Small intestine (tissue), 7 donors: ENCODE measurements around the gene SORCS2. TPM values are rescaled to one million over a fixed set of nuclear protein-coding genes. Genes with fewer than 3 reads are reported as not detected.

Experiments
- DNase-seq, 2 donors: peaks; one replicate each; pipeline versions ENCODE4 v3.0.0 to v3.0.0-alpha.2; 2013
- FAIRE-seq: peaks from 2 replicates; lab custom pipeline; 2012; peaks lifted over from hg19 to GRCh38; lab: Jason Lieb, UNC
- H3K27ac ChIP-seq, 3 donors: one replicate each; pipeline ENCODE4 v1.5.1; 2013; ENCODE audit warnings: low read length in 2 of 3, mild to moderate bottlenecking in 2 of 3, control low read depth in 1 of 3, inconsistent platforms in 1 of 3, low read depth in 1 of 3, moderate library complexity in 1 of 3
- H3K27me3 ChIP-seq, 3 donors: one replicate each; pipeline ENCODE4 v1.6.1; 2013; ENCODE audit warnings: low read length in 3 of 3, inconsistent platforms in 1 of 3; ENCODE audit not compliant: control insufficient read depth in 3 of 3, insufficient read depth in 3 of 3
- H3K36me3 ChIP-seq, 3 donors: one replicate each; pipeline ENCODE4 v1.6.1; 2013; ENCODE audit warnings: low read length in 3 of 3, inconsistent platforms in 1 of 3, low read depth in 1 of 3, mild to moderate bottlenecking in 1 of 3, moderate library complexity in 1 of 3; ENCODE audit not compliant: control insufficient read depth in 3 of 3, insufficient read depth in 2 of 3
- H3K4me1 ChIP-seq, 3 donors: one replicate each; pipeline ENCODE4 v1.6.1; 2013; ENCODE audit warnings: low read length in 2 of 3, inconsistent platforms in 1 of 3, low read depth in 1 of 3, mild to moderate bottlenecking in 1 of 3, moderate library complexity in 1 of 3; ENCODE audit not compliant: control insufficient read depth in 3 of 3, insufficient read depth in 2 of 3
- H3K4me3 ChIP-seq, 3 donors: one replicate each; pipeline ENCODE4 v1.5.1; 2013; ENCODE audit warnings: low read length in 3 of 3, control low read depth in 1 of 3, inconsistent platforms in 1 of 3, low read depth in 1 of 3, mild to moderate bottlenecking in 1 of 3, moderate library complexity in 1 of 3
- H3K9me3 ChIP-seq, 2 donors: one replicate each; pipeline ENCODE4 v1.6.1; 2013; ENCODE audit warnings: low read depth in 1 of 2, low read length in 1 of 2; ENCODE audit not compliant: control insufficient read depth in 2 of 2, insufficient read depth in 1 of 2
- WGBS, 3 donors: extraction: QIAGEN DNeasy Blood & Tissue Kit; methylation state at CpG; one replicate each; pipeline ENCODE4 v1.1.7; 2013; 5-methylcytosine and 5-hydroxymethylcytosine counted together
- polyA plus RNA-seq, 4 donors: library from polyadenylated mRNA; stranded (reverse) in 3 of 4; unstranded in 1 of 4; fragments of 200-250 nt in 3 of 4; fragments of 120-200 nt in 1 of 4; gene quantifications; one replicate each; pipeline versions ENCODE4 v1.2.1 to v1.2.3, GENCODE V29; 2013
- donor health status: healthy with polysubstance abuse.
- donor health status: control.
- donor health status: control.
- donor health status: Bipolar disorder and iron deficiency.
- donor health status: healthy.

The SORCS2 gene
- polyA plus RNA-seq, 4 donors = 0.63 to 3.3 (median 2.2) TPM; not detected in 1

GRCh38 chr4:7709431-7709830 is 517.1 kb downstream of the SORCS2 start:
- Histone ChIP-seq H3K4me1 (no peaks in the 10 kb centered on the region), H3K27ac (no peak overlapping the region), H3K4me3 (no peak overlapping the region), H3K27me3 (no peaks in the 10 kb centered on the region), H3K36me3 (peaks cover 0 to 5% (median 0%) of the 10 kb centered on the region in 3 donors), H3K9me3 (peaks cover 0 to 6% of the 10 kb centered on the region in 2 donors)
- DNase-seq (no peak), FAIRE-seq (no peak)
- WGBS, 3 donors = 82 to 89% (median 85%) methylated on average over 6 of the region's 6 CpGs

- no peak for DNase-seq
- H3K27ac ChIP-seq = no peak overlapping the region
- peaks cover 0 to 5% (median 0%) of the 10 kb centered on the region in 3 donors for H3K36me3 ChIP-seq
- H3K9me3 ChIP-seq = peaks cover 0 to 6% of the 10 kb centered on the region in 2 donors
- FAIRE-seq = no peak
- no peaks in the 10 kb centered on the region for H3K4me1 ChIP-seq
- H3K27me3 ChIP-seq = no peaks in the 10 kb centered on the region
- no peak overlapping the region for H3K4me3 ChIP-seq
- WGBS, 3 donors = 80 to 92% (median 87%) methylated on average over 11 of the region's 11 CpGs
Observed at GRCh38 chr4:7710126-7710525, 517.8 kb downstream of the SORCS2 start.

DNA sequence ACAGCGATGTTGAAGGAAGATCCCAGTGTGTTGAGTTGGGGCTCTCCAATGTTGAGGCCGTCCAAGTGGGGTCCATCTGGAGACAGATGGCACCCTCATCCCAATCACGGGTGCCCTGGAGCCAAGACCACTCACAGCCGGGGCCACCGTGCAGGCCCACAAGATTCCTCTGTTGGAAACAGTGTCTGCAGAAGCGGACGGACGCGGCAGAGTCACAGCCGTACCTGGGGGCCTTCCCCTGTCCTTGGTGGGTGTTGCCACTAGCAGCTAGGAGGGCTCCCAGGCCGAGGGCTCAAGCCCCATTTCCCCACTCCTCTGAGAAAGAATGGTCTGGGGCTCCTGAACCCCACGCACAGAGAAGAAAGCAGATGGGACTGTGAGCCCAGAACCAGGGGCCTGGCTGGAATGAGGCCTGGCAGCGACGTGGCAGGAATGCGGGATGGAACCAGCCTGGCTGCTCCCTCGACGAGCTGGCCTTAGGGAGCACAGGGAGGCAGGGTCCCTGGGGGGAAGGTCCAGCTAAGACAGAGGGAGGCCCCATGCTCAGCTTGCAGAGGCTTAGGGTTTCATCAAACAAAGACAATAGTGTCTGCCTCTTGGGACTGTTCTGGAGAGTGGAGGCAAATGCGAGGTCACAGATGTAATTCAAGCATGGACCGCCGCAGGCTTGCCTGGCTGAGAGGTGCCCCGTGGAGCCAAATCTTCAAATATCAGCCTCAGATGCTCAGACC is 518.4 kb downstream of the SORCS2 start:
- Histone ChIP-seq H3K27ac (no peak overlapping the region), H3K27me3 (no peaks in the 10 kb centered on the region), H3K36me3 (peaks cover 0 to 5% (median 0%) of the 10 kb centered on the region in 3 donors), H3K4me1 (no peaks in the 10 kb centered on the region), H3K4me3 (no peak overlapping the region), H3K9me3 (peaks cover 0 to 6% of the 10 kb centered on the region in 2 donors)
- no peak for FAIRE-seq
- no peak for DNase-seq
- 89 to 90% (median 89%) methylated on average over 21 of the region's 21 CpGs for WGBS, 3 donors

DNA sequence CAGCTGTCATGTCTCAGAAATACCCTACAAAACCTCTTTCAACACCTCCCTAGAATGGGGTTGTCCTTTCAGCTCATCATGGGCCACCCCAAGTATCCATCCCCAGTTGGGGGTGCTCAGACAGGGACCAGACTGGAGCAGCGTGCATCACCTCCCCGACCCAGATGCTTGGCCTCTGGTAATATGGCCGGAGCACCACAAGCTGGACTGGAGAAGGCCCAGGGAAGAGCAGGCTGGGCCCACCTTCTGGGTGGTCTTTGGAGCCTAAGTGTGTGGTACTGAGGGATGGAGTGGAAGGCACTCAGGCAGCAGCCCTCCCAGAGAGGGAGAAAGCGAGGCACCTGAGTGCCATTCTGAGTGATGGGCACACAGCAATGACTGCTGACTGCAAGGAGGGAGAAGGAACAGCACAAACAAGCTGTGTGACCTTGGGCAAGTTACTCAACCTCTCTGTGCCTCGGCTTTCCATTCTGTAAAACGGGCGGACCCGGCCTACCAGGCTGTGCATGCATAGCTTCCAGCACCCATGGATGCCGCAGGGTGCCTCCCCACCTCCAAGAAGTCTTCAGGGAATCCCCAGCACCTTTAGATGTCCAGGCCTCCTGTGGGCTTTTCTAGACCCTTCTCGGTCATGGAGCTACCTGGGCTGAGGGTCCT is 519.1 kb downstream of the SORCS2 start:
- H3K27ac ChIP-seq = no peak overlapping the region
- H3K36me3 ChIP-seq = peaks cover 0 to 5% (median 0%) of the 10 kb centered on the region in 3 donors
- no peak overlapping the region for H3K4me3 ChIP-seq
- FAIRE-seq (no peak), DNase-seq (no peak)
- H3K4me1 ChIP-seq = no peaks in the 10 kb centered on the region
- WGBS, 3 donors = 84 to 91% (median 91%) methylated on average over 10 of the region's 10 CpGs
- H3K9me3 ChIP-seq = peaks cover 0 to 6% of the 10 kb centered on the region in 2 donors
- no peaks in the 10 kb centered on the region for H3K27me3 ChIP-seq

- FAIRE-seq (no peak), DNase-seq (no peak)
- Histone ChIP-seq H3K27ac (no peak overlapping the region), H3K4me3 (no peak overlapping the region), H3K9me3 (peaks cover 0 to 6% of the 10 kb centered on the region in 2 donors), H3K27me3 (no peaks in the 10 kb centered on the region), H3K36me3 (peaks cover 0 to 5% (median 0%) of the 10 kb centered on the region in 3 donors), H3K4me1 (no peaks in the 10 kb centered on the region)
- WGBS, 3 donors = 84 to 90% (median 88%) methylated on average over 19 of the region's 19 CpGs
Observed at GRCh38 chr4:7712021-7712671, 519.8 kb downstream of the SORCS2 start.

DNA sequence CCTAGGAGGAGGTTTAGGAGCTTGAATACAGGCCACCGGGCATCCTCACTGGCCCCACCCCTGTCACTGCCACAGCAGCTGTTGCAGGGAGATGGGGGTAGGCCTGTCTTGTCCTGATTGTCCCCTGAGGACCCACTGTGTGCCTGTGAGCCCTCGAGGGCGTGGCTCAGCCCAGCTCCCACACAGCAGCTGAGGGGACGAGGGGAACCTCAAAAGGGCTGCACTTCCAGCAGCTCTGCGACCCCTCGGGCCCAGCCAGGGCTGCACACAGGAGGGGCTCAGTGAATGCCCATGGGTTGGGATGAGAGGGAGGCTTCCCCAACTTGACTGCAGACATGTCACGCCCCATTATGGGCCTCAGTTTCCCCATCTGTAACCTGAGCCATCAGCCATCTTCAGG is 521.4 kb downstream of the SORCS2 start:
- DNase-seq (no peak), FAIRE-seq (no peak)
- no peaks in the 10 kb centered on the region for H3K27me3 ChIP-seq
- peaks cover 0 to 5% (median 0%) of the 10 kb centered on the region in 3 donors for H3K36me3 ChIP-seq
- no peak overlapping the region for H3K4me3 ChIP-seq
- no peaks in the 10 kb centered on the region for H3K4me1 ChIP-seq
- H3K9me3 ChIP-seq = peaks cover 0 to 6% of the 10 kb centered on the region in 2 donors
- 74 to 77% (median 74%) methylated on average over 7 of the region's 7 CpGs for WGBS, 3 donors
- H3K27ac ChIP-seq = no peak overlapping the region

GRCh38 chr4:7714176-7714575 is 521.8 kb downstream of the SORCS2 start:
- 94 to 95% (median 94%) methylated on average over 20 of the region's 20 CpGs for WGBS, 3 donors
- Histone ChIP-seq H3K4me3 (no peak overlapping the region), H3K4me1 (no peaks in the 10 kb centered on the region), H3K36me3 (peaks cover 0 to 5% (median 0%) of the 10 kb centered on the region in 3 donors), H3K27ac (no peak overlapping the region), H3K27me3 (peaks cover 0 to 3% (median 0%) of the 10 kb centered on the region in 3 donors), H3K9me3 (peaks cover 0 to 6% of the 10 kb centered on the region in 2 donors)
- FAIRE-seq (no peak), DNase-seq (no peak)

GRCh38 chr4:7714738-7715137 is 522.4 kb downstream of the SORCS2 start:
- Histone ChIP-seq H3K27ac (no peak overlapping the region), H3K4me1 (no peaks in the 10 kb centered on the region), H3K27me3 (peaks cover 0 to 8% (median under 1%) of the 10 kb centered on the region in 3 donors), H3K9me3 (peaks cover 0 to 6% of the 10 kb centered on the region in 2 donors), H3K4me3 (no peak overlapping the region), H3K36me3 (peaks cover 0 to 5% (median 0%) of the 10 kb centered on the region in 3 donors)
- no peak for DNase-seq
- 82 to 97% (median 94%) methylated on average over 1 of the region's 1 CpG for WGBS, 3 donors
- no peak for FAIRE-seq
